GM12878 (cell line): Measurements from ENCODE around the gene XIRP1. TPM values are rescaled to one million over a fixed set of nuclear protein-coding genes. Genes with fewer than 3 reads are reported as not detected.

ENCODE experiments used
- ATAC-seq: fragments of 200-7000 bp; cut with Tn5 transposase; 3 replicates; pipeline ENCODE4 v1.9.1; 2020; ENCODE audit warnings: mild to moderate bottlenecking, moderate library complexity
- BruUV-seq: library from RNA; stranded (reverse); fragments of 400-500 nt; replicated peaks from 2 replicates; lab custom pipeline; 2021; lab: Mats Ljungman, UMichigan
- CTCF ChIA-PET: fragments of 300-600 bp; sonication (Branson Sonifier 250); formaldehyde crosslinking; extraction: SDS; loops from one replicate; lab custom pipeline; 2021; ENCODE audit warnings: inconsistent platforms; lab: Yijun Ruan, JAX
- POLR2A ChIA-PET: fragments of 350-600 bp; formaldehyde crosslinking; extraction: SDS; loops from one replicate; lab custom pipeline; 2021; ENCODE audit warnings: inconsistent platforms; lab: Charles Lee
- RAD21 ChIA-PET: fragments of 300-600 bp; sonication (Branson Sonifier 250); formaldehyde crosslinking; loops from one replicate; lab custom pipeline; 2023; ENCODE audit warnings: antibody characterized with exemption; ENCODE audit not compliant: unreplicated experiment; lab: Charles Lee
- SMC1A ChIA-PET: fragments of 300-600 bp; sonication (Branson Sonifier 250); formaldehyde crosslinking; loops from one replicate; lab custom pipeline; 2023; ENCODE audit not compliant: unreplicated experiment, uncharacterized antibody; lab: Charles Lee
- DNase-seq: peaks from one replicate; pipeline ENCODE4 v3.0.0-alpha.2; 2011; ENCODE audit warnings: low read depth, low spot score
- FAIRE-seq: peaks from 3 replicates; lab custom pipeline; 2011; peaks lifted over from hg19 to GRCh38; lab: Jason Lieb, UNC
- H2AFZ ChIP-seq: 2 replicates; pipeline ENCODE4 v1.6.0; 2011; ENCODE audit warnings: low read depth, low read length, control low read depth; ENCODE audit not compliant: control insufficient read depth
- H3K27ac ChIP-seq: 2 replicates; pipeline ENCODE4 v1.5.1; 2011; ENCODE audit warnings: control low read depth; ENCODE audit not compliant: control insufficient read depth, insufficient read depth
- H3K27me3 ChIP-seq, 2 experiments: replicated peaks in 1 of 2; 2 replicates each; pipeline versions ENCODE4 v1.6.0 to v1.6.1; 2011; ENCODE audit warnings: low read length in 1 of 2; ENCODE audit not compliant: control insufficient read depth in 2 of 2, insufficient read depth in 2 of 2
- H3K36me3 ChIP-seq, 2 experiments: 2 replicates each; pipeline ENCODE4 v1.5.1; 2011; ENCODE audit warnings: low read length in 1 of 2; ENCODE audit not compliant: control insufficient read depth in 2 of 2, insufficient read depth in 2 of 2
- H3K4me1 ChIP-seq: 2 replicates; pipeline ENCODE4 v1.6.1; 2011; ENCODE audit warnings: mild to moderate bottlenecking, low read length, moderate library complexity, mixed read lengths; ENCODE audit not compliant: control insufficient read depth, insufficient read depth
- H3K4me2 ChIP-seq: 2 replicates; pipeline ENCODE4 v1.6.0; 2011; ENCODE audit warnings: control low read depth; ENCODE audit not compliant: control insufficient read depth, insufficient read depth
- H3K4me3 ChIP-seq: fragments of 200-600 bp; sonication (generic); 2 replicates; pipeline ENCODE4 v1.5.1; 2016
- H3K79me2 ChIP-seq: 2 replicates; pipeline ENCODE4 v1.6.0; 2011; ENCODE audit warnings: low read length; ENCODE audit not compliant: control insufficient read depth, insufficient read depth
- H3K9ac ChIP-seq: 2 replicates; pipeline ENCODE4 v1.8.0; 2011; ENCODE audit warnings: low read length, control low read depth, mixed read lengths; ENCODE audit not compliant: control insufficient read depth, insufficient read depth
- H3K9me3 ChIP-seq: replicated peaks from 3 replicates; pipeline ENCODE4 v1.5.1; 2011; ENCODE audit warnings: mild to moderate bottlenecking, low read length; ENCODE audit not compliant: control insufficient read depth, insufficient read depth
- H4K20me1 ChIP-seq: 2 replicates; pipeline ENCODE4 v1.6.0; 2011; ENCODE audit not compliant: control insufficient read depth, insufficient read depth
- EZH2 ChIP-seq: IDR thresholded peaks from 2 replicates; pipeline ENCODE4 v1.6.1; 2012; ENCODE audit warnings: low read depth, mild to moderate bottlenecking, control low read depth, inconsistent platforms, low read length, borderline replicate concordance; ENCODE audit not compliant: control insufficient read depth
- IKZF1 ChIP-seq: fragments of 450-650 bp; conservative IDR thresholded peaks from 2 replicates; pipeline ENCODE4 v1.6.1; 2017; ENCODE audit warnings: antibody characterized with exemption, mild to moderate bottlenecking
- IRF4 ChIP-seq: IDR thresholded peaks from 2 replicates; pipeline ENCODE4 v1.6.1; 2011; ENCODE audit warnings: low read depth, low read length
- TCF3 ChIP-seq: IDR thresholded peaks from 2 replicates; pipeline ENCODE4 v1.6.1; 2012; ENCODE audit warnings: low read depth, mild to moderate bottlenecking, low read length, borderline replicate concordance; ENCODE audit not compliant: insufficient read depth
- WGBS: methylation state at CpG from one replicate; pipeline ENCODE4 v1.1.6; 2016; ENCODE audit warnings: low lambda C conversion rate; ENCODE audit not compliant: insufficient replicate concordance, insufficient coverage; ENCODE audit errors: missing lambda C conversion rate; 5-methylcytosine and 5-hydroxymethylcytosine counted together
- in situ Hi-C: fragments of 300-500 bp; cut with MboI; formaldehyde crosslinking; loops from 9 replicates; pipeline ENCODE4 v1.14.3; 2018; ENCODE audit warnings: mixed read lengths
- intact Hi-C: fragments of 100-400 bp; cut with micrococcal nuclease; formaldehyde crosslinking; loops from one replicate; pipeline ENCODE4 v1.14.2; 2022; ENCODE audit not compliant: unreplicated experiment
- polyA plus RNA-seq, 11 experiments: library from polyadenylated mRNA; depleted of rRNA in 4 of 11; unstranded in 6 of 11; stranded (reverse) in 5 of 11; fragments of >200 nt; fragmentation: Nextera tagmentation in 4 of 11; fragmentation: Illumina TruSeq in 1 of 11; extraction: Ambion mirVana in 4 of 11; extraction: Trizol in 1 of 11; gene quantifications; 1 replicate in 1 of 11; 2 replicates in 10 of 11; pipeline versions ENCODE4 v1.2.1 to v1.2.3, GENCODE V29; 2011 to 2016; ENCODE audit warnings: inconsistent platforms in 2 of 11, missing spikeins in 2 of 11, low read depth in 1 of 11
- total RNA-seq, 4 experiments: library from RNA; depleted of rRNA in 3 of 4; stranded (reverse); fragments of >200 nt in 3 of 4; fragmentation: Illumina TruSeq in 1 of 4; extraction: Trizol in 1 of 4; gene quantifications; 2 replicates each; pipeline versions ENCODE4 v1.2.1 to v1.2.3, GENCODE V29; 2013 to 2021
- TF ChIP-seq, protein P1 (sequence below): fragments of 450-650 bp; IDR thresholded peaks from 2 replicates; pipeline ENCODE4 v1.6.1; 2017; ENCODE audit warnings: mild to moderate bottlenecking, moderate library complexity

XIRP1 gene
- total and polyA plus RNA-seq, 10 of the 15 experiments (the other 5 are each of a cell fraction or from before 2014, with no cell fraction given), result 0.03 to 0.38 (median 0.08) TPM; not detected in 1

DNA sequence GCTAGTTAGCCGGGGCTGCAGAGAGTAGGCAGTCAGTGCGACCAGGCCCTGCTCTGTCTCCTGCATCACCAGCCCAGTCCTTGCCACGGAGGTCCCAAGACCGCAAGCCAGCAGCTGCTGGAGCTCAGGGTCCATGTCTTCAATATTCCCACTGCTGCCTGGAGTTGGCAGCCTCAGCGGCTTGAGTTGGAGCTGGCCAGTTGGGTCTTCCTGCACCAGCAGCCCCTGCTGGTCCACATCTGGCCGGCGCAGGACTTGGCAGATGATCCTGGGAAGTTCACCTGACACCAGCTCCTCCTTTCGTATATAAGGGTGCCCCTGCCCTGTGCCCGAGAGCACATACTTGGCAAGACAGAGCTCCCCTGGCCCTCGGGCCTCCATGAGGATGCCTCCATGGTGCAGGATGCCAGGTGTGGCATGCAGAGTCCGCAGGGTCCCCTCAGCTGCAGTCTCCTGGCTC is 5.7 kb downstream of the XIRP1 start:
- H3K9ac ChIP-seq, result no peak overlapping the region
- CTCF ChIA-PET, result interaction anchor here (1.5 to 15.9 kb wide), 3 partner anchors 9 to 191 kb away, joined by 5 to 756 read pairs (median 6); no protein-coding TSS in a partner anchor
- no peak overlapping the region for H3K4me3 ChIP-seq
- intact Hi-C loops, result no loop called here
- RAD21 ChIA-PET, result interaction anchor here (0.8 to 16.9 kb wide), 3 partner anchors 30 to 102 kb away, joined by 3 to 456 read pairs (median 3); no protein-coding TSS in a partner anchor
- SMC1A ChIA-PET, result interaction anchor here (25.3 kb wide), 1 partner anchor 100 kb away, joined by 648 read pairs; the partner anchor contains the start of gene CX3CR1
- in situ Hi-C loops, result loop anchor here (5.0 kb wide), 2 partner anchors 101 to 196 kb away; partner anchors contain the start of gene SLC25A38
- no peaks in the 10 kb centered on the region for H3K79me2 ChIP-seq
- H3K36me3 ChIP-seq, result no peaks in the 10 kb centered on the region
- TF ChIP-seq IRF4 (no peak), TCF3 (no peak), IKZF1 (no peak), EZH2 (no peak)
- TF ChIP-seq, protein P1, sequence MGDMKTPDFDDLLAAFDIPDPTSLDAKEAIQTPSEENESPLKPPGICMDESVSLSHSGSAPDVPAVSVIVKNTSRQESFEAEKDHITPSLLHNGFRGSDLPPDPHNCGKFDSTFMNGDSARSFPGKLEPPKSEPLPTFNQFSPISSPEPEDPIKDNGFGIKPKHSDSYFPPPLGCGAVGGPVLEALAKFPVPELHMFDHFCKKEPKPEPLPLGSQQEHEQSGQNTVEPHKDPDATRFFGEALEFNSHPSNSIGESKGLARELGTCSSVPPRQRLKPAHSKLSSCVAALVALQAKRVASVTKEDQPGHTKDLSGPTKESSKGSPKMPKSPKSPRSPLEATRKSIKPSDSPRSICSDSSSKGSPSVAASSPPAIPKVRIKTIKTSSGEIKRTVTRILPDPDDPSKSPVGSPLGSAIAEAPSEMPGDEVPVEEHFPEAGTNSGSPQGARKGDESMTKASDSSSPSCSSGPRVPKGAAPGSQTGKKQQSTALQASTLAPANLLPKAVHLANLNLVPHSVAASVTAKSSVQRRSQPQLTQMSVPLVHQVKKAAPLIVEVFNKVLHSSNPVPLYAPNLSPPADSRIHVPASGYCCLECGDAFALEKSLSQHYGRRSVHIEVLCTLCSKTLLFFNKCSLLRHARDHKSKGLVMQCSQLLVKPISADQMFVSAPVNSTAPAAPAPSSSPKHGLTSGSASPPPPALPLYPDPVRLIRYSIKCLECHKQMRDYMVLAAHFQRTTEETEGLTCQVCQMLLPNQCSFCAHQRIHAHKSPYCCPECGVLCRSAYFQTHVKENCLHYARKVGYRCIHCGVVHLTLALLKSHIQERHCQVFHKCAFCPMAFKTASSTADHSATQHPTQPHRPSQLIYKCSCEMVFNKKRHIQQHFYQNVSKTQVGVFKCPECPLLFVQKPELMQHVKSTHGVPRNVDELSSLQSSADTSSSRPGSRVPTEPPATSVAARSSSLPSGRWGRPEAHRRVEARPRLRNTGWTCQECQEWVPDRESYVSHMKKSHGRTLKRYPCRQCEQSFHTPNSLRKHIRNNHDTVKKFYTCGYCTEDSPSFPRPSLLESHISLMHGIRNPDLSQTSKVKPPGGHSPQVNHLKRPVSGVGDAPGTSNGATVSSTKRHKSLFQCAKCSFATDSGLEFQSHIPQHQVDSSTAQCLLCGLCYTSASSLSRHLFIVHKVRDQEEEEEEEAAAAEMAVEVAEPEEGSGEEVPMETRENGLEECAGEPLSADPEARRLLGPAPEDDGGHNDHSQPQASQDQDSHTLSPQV, result no peak
- TF ChIP-seq, all 136 proteins: peak for 0
- no TSS peak for BruUV-seq
- POLR2A ChIA-PET, result interaction anchor here (0.6 kb wide), 1 partner anchor 99 kb away, joined by 3 read pairs; no protein-coding TSS in a partner anchor
- no peak for ATAC-seq
- no peak overlapping the region for H3K27ac ChIP-seq
- WGBS, result 63% methylated on average over 11 of the region's 11 CpGs
- H3K9me3 ChIP-seq, result no peaks in the 10 kb centered on the region
- DNase-seq, result no peak
- H2AFZ ChIP-seq, result no peak overlapping the region
- H3K4me1 ChIP-seq, result no peaks in the 10 kb centered on the region; the same call in 1 of the 2 replicates
- no peaks in the 10 kb centered on the region for H3K27me3 ChIP-seq
- no peak for FAIRE-seq
- no peak overlapping the region for H3K4me2 ChIP-seq
- no peaks in the 10 kb centered on the region for H4K20me1 ChIP-seq
